A673 (cell line): Measurements from ENCODE around the gene WDR18.

ENCODE experiments used
- CTCF ChIP-seq: fragments of 300-800, 200-600 bp; sonication (generic); conservative IDR thresholded peaks from 2 replicates; pipeline ENCODE4 v1.5.1; 2017; ENCODE audit warnings: low read depth, mild to moderate bottlenecking, antibody characterized with exemption, low read length, moderate library complexity, mixed read lengths
- EZH2 ChIP-seq: fragments of 200-600 bp; sonication (generic); IDR thresholded peaks from 2 replicates; pipeline ENCODE4 v1.6.1; 2017; ENCODE audit warnings: borderline replicate concordance, low read depth, mild to moderate bottlenecking, mixed read lengths, antibody characterized with exemption, low read length; ENCODE audit not compliant: poor library complexity, severe bottlenecking

GRCh38 chr19:1015782-1016646 is 31.9 kb downstream of the WDR18 start:
- TF ChIP-seq CTCF (no peak), EZH2 (no peak)
